Measurements from ENCODE around the gene FOXP1. TPM values are rescaled to one million over a fixed set of nuclear protein-coding genes. Genes with fewer than 3 reads are reported as not detected.

Gene FOXP1
- total RNA-seq, 1 donor from 2014 or later = 107 TPM

DNA sequence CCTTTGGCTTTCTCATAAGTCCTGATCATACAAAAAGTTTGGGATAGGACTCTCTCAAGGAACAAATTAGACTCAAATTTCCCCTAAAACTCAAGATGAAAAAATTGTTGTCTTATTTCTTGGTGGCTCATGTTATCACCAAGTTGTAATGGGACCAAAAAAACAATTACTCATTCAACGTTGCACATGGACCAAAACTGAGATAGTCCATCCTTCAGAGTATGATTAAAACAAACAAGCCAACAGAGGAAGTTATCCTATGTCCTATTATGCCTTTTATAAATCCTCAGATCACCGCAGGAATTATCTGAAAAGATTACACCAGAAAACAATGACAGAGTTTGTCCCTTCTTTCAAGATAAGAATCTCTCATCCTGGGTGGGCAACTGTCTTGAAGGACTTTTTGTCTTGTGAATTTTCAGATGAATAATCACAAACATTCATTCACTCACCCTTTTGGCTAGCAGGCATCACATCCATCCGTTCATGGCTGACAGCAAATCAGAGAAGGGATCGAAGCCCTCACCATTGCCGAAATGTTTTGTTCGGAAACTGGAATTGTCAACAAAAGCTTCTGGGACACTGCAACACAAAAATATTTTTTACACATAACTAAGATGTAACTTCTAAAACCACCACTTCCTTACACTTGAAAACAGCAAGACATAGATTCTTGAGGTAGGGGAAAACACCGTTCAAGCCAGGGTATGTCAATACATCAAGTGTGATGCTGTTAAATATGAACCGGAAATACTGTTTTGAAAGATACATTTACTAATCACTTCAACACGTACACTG, 90.4 kb downstream of the FOXP1 start:
- TF ChIP-seq EZH2 (IDR thresholded peaks at IDR 0.05; ENCODE audit: insufficient read depth, low read length) = no peak
- TF ChIP-seq, protein P1, sequence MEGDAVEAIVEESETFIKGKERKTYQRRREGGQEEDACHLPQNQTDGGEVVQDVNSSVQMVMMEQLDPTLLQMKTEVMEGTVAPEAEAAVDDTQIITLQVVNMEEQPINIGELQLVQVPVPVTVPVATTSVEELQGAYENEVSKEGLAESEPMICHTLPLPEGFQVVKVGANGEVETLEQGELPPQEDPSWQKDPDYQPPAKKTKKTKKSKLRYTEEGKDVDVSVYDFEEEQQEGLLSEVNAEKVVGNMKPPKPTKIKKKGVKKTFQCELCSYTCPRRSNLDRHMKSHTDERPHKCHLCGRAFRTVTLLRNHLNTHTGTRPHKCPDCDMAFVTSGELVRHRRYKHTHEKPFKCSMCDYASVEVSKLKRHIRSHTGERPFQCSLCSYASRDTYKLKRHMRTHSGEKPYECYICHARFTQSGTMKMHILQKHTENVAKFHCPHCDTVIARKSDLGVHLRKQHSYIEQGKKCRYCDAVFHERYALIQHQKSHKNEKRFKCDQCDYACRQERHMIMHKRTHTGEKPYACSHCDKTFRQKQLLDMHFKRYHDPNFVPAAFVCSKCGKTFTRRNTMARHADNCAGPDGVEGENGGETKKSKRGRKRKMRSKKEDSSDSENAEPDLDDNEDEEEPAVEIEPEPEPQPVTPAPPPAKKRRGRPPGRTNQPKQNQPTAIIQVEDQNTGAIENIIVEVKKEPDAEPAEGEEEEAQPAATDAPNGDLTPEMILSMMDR (IDR thresholded peaks at IDR 0.05; ENCODE audit: insufficient read depth, low read depth, low read length) = no peak
- DNase-seq (ENCODE audit: low read depth) = no peak
- peak; percentile 81 for FAIRE-seq
- peaks cover 26% of the 10 kb centered on the region for H3K4me1 ChIP-seq (ENCODE audit: insufficient read depth, low read length)
- peaks cover 27% of the 10 kb centered on the region for H3K36me3 ChIP-seq (ENCODE audit: insufficient read depth, low read length)
- H3K27ac ChIP-seq (ENCODE audit: low read depth, low read length) = no peak overlapping the region
- Mint-ChIP-seq H3K36me3 (ENCODE audit: low read depth, unreplicated experiment) (peaks cover 36% of the 10 kb centered on the region), H3K9me3 (ENCODE audit: unreplicated experiment) (peaks cover 8% of the 10 kb centered on the region), H3K4me3 (ENCODE audit: unreplicated experiment) (no peak overlapping the region), H3K27ac (ENCODE audit: unreplicated experiment) (no peak overlapping the region), H3K4me1 (ENCODE audit: low read depth, unreplicated experiment) (peaks cover 32% of the 10 kb centered on the region), H3K27me3 (ENCODE audit: low read depth, unreplicated experiment) (no peaks in the 10 kb centered on the region)
- H4K20me1 ChIP-seq (ENCODE audit: insufficient read depth, low read length) = no peaks in the 10 kb centered on the region
- no peak overlapping the region for H3K4me3 ChIP-seq (ENCODE audit: insufficient read depth, low read depth, low read length)
- H3K9me3 ChIP-seq (ENCODE audit: insufficient read depth, low read depth, low read length) = peaks cover 3% of the 10 kb centered on the region
- no peaks in the 10 kb centered on the region for H3K27me3 ChIP-seq (ENCODE audit: insufficient read depth, low read length)
- peaks cover 72% of the 10 kb centered on the region for H3K79me2 ChIP-seq (ENCODE audit: insufficient read depth, low read length)
- no peak overlapping the region for H3K9ac ChIP-seq (ENCODE audit: low read length)
- no peak overlapping the region for H2AFZ ChIP-seq (ENCODE audit: low read depth, low read length)
- H3K4me2 ChIP-seq (ENCODE audit: low read length) = no peak overlapping the region

GRCh38 chr3:71492566-71492965, 91.0 kb downstream of the FOXP1 start:
- Histone ChIP-seq H3K27ac (ENCODE audit: low read depth, low read length) (no peak overlapping the region), H3K4me3 (ENCODE audit: insufficient read depth, low read depth, low read length) (no peak overlapping the region), H3K9ac (ENCODE audit: low read length) (no peak overlapping the region), H2AFZ (ENCODE audit: low read depth, low read length) (no peak overlapping the region), H4K20me1 (ENCODE audit: insufficient read depth, low read length) (no peaks in the 10 kb centered on the region), H3K4me1 (ENCODE audit: insufficient read depth, low read length) (peaks cover 20% of the 10 kb centered on the region), H3K4me2 (ENCODE audit: low read length) (no peak overlapping the region), H3K36me3 (ENCODE audit: insufficient read depth, low read length) (peaks cover 28% of the 10 kb centered on the region), H3K9me3 (ENCODE audit: insufficient read depth, low read depth, low read length) (peaks cover 3% of the 10 kb centered on the region), H3K79me2 (ENCODE audit: insufficient read depth, low read length) (peaks cover 72% of the 10 kb centered on the region), H3K27me3 (ENCODE audit: insufficient read depth, low read length) (no peaks in the 10 kb centered on the region)
- TF ChIP-seq EZH2 (IDR thresholded peaks at IDR 0.05; ENCODE audit: insufficient read depth, low read length) = no peak
- TF ChIP-seq, protein P1 (IDR thresholded peaks at IDR 0.05; ENCODE audit: insufficient read depth, low read depth, low read length) = no peak
- DNase-seq (ENCODE audit: low read depth) = no peak
- H3K36me3 Mint-ChIP-seq (ENCODE audit: low read depth, unreplicated experiment) = peaks cover 36% of the 10 kb centered on the region
- H3K4me3 Mint-ChIP-seq (ENCODE audit: unreplicated experiment) = no peak overlapping the region
- H3K27me3 Mint-ChIP-seq (ENCODE audit: low read depth, unreplicated experiment) = no peaks in the 10 kb centered on the region
- H3K4me1 Mint-ChIP-seq (ENCODE audit: low read depth, unreplicated experiment) = peaks cover 26% of the 10 kb centered on the region
- peaks cover 8% of the 10 kb centered on the region for H3K9me3 Mint-ChIP-seq (ENCODE audit: unreplicated experiment)
- no peak for FAIRE-seq
- H3K27ac Mint-ChIP-seq (ENCODE audit: unreplicated experiment) = peak overlapping the region; percentile 70

Measured in astrocyte (in vitro differentiated cells and primary cell).